Mononuclear cell (primary cell): Measurements from ENCODE around the gene AK2. TPM values are rescaled to one million over a fixed set of nuclear protein-coding genes. Genes with fewer than 3 reads are reported as not detected.

Experiments
- H3K27me3 ChIP-seq: 2 replicates; pipeline ENCODE4 v1.6.0; 2011; ENCODE audit warnings: low read length, control low read depth; ENCODE audit not compliant: insufficient read depth
- H3K4me1 ChIP-seq: 2 replicates; pipeline ENCODE4 v1.5.1; 2011; ENCODE audit warnings: mild to moderate bottlenecking, low read length, control low read depth; ENCODE audit not compliant: insufficient read depth
- H3K4me3 ChIP-seq: 2 replicates; pipeline ENCODE4 v1.5.1; 2011; ENCODE audit warnings: mild to moderate bottlenecking, low read length, moderate library complexity
- H3K9me3 ChIP-seq: 2 replicates; pipeline ENCODE4 v1.5.1; 2011; ENCODE audit warnings: low read depth, mild to moderate bottlenecking, control low read depth, low read length
- total RNA-seq: library from RNA; depleted of rRNA; stranded (reverse); fragments of >200 nt; gene quantifications from one replicate; pipeline ENCODE4 v1.2.3, GENCODE V29; 2012

The AK2 gene
- total RNA-seq, 1 donor, result 29.1 TPM

DNA sequence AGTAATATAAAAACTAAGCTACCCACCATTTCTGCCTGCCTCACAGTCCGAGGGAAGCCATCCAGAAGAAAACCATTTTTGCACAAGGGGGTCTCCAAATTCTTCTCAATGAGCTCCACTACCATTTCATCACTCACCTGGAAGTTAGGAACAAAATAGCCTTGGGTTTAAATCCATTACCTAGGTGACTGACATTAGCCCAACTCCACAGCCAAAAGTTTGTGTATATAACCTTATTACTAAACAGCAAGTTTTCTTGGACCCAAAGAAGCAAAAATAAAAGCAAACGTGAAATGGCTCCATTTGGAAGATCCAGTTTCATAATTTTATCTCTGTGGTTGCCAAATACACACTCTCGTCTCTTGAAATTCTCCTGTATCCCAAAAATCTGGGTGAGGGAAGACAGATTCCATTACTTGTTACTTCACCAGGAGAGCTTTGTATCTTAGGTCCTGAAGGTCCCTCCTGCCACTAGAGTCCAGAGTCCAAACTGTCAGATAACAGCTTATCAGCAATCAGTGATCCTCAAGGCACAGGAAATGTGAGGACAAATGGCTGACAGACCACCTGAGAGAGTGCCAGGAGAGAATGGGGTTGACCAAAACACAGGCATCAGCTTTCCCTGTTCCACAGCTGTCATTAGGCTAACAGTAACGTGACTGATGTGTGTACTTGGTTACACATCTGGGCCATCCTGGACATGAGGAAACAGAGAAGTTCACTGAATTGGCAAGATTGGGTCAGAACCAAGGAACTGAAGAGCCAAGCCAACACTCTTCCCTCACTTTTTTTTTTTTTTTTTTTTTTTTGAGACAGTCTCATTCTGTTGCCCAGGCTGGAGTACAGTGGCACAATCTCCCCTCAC, 14.9 kb downstream of the AK2 start:
- Histone ChIP-seq H3K9me3 (no peaks in the 10 kb centered on the region), H3K27me3 (no peaks in the 10 kb centered on the region), H3K4me1 (peaks cover 15% of the 10 kb centered on the region), H3K4me3 (no peak overlapping the region)

GRCh38 chr1:33018112-33018511, 18.6 kb downstream of the AK2 start:
- H3K4me1 ChIP-seq, result no peaks in the 10 kb centered on the region
- H3K4me3 ChIP-seq, result no peak overlapping the region

GRCh38 chr1:33017175-33017574, 19.5 kb downstream of the AK2 start:
- no peaks in the 10 kb centered on the region for H3K9me3 ChIP-seq

More at GRCh38 chr1:33018112-33018511, 18.6 kb downstream of the AK2 start:
- no peaks in the 10 kb centered on the region for H3K9me3 ChIP-seq
- H3K27me3 ChIP-seq, result no peaks in the 10 kb centered on the region

DNA sequence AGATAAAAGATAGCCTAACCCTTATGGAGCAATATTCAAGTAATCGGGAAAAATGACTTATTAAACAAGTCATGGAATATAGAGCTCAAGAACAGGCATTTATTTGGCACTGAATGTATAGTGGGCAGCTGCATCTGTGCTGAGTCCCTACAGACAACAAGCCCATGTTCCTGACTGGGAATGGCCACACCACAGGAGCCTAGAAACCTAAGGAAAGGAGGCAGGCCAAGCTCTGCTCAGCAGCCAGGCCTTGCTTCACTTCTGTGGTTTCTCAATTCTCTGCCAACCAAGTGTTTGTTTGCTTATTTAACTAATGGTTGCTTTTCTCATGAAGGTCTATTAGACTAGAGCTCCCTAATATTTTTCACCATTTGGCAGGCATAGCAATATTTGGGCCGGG, 21.5 kb downstream of the AK2 start:
- no peaks in the 10 kb centered on the region for H3K4me1 ChIP-seq
- H3K4me3 ChIP-seq, result no peak overlapping the region
- H3K27me3 ChIP-seq, result no peaks in the 10 kb centered on the region
- H3K9me3 ChIP-seq, result no peaks in the 10 kb centered on the region

More at GRCh38 chr1:33017175-33017574, 19.5 kb downstream of the AK2 start:
- Histone ChIP-seq H3K4me3 (no peak overlapping the region), H3K4me1 (no peaks in the 10 kb centered on the region), H3K27me3 (no peaks in the 10 kb centered on the region)

- Histone ChIP-seq H3K9me3 (no peaks in the 10 kb centered on the region), H3K4me3 (no peak overlapping the region), H3K27me3 (no peaks in the 10 kb centered on the region), H3K4me1 (peaks cover under 1% of the 10 kb centered on the region)
These were observed 22.1 kb downstream of the AK2 start for GRCh38 chr1:33014464-33015163.

DNA sequence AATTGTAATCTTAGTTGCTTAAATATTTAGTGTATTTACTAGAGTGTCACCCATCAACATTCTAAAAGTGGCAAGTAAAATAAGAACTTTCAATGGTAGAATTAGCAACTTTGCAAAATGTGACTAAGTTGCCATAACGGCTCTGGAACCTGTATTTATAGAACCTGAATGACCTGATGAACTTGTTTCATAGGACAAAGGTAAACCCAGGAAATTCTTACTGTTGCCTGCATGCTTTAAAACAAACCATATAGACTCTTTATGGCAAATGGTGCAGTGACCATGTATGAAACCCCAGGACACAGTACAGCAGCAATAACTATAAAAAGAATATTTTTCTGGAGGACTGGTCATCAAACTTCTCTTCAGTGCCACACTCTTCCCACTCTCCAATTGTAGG, 22.9 kb downstream of the AK2 start:
- Histone ChIP-seq H3K9me3 (no peaks in the 10 kb centered on the region), H3K4me3 (no peak overlapping the region), H3K4me1 (peaks cover 4% of the 10 kb centered on the region), H3K27me3 (no peaks in the 10 kb centered on the region)

- no peak overlapping the region for H3K4me3 ChIP-seq
- no peaks in the 10 kb centered on the region for H3K9me3 ChIP-seq
- peaks cover 7% of the 10 kb centered on the region for H3K4me1 ChIP-seq
- no peaks in the 10 kb centered on the region for H3K27me3 ChIP-seq
These were observed 24.5 kb downstream of the AK2 start for GRCh38 chr1:33012165-33012564.

DNA sequence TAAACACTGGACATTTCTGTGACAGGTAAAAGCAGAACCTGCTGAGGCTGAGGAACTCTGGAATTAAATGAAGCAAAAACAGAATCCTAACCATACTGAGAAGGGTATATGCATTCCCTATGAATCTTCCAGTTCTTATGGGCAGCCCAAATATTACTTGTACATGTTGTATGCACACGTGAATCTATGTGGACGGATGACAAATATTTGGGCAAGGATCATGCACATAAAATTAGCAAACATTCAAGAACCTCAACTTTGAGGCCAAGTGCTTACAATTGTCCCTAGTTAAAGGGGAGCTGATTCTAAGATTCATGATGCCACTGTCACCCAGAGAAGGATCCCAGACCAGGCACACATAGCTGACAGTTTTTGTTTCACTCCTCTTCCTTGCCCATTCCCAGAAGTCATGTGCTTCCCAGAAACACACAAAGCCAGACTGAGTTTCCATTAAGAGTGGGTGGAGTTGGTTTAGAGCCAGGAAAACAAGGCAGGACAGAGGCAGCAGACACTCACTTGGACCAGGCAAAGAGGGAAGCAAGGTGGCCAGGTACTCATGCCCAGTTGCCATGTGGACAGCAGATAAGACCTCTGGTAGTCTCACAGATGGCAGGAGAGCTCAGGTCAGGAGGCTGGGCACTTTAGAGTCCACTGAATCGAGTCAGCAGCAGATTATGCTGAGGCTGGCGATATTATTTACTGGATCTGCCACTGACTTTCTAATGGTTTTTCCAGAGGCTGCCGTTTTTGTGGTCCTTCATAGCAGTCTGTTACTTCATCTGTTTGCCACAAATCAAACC, 25.6 kb downstream of the AK2 start:
- H3K27me3 ChIP-seq, result no peaks in the 10 kb centered on the region
- peaks cover 13% of the 10 kb centered on the region for H3K4me1 ChIP-seq
- no peak overlapping the region for H3K4me3 ChIP-seq
- no peaks in the 10 kb centered on the region for H3K9me3 ChIP-seq

- Histone ChIP-seq H3K9me3 (no peaks in the 10 kb centered on the region), H3K4me3 (no peak overlapping the region), H3K27me3 (no peaks in the 10 kb centered on the region), H3K4me1 (peaks cover 15% of the 10 kb centered on the region)
These were observed 27.1 kb downstream of the AK2 start for GRCh38 chr1:33009561-33009960.

DNA sequence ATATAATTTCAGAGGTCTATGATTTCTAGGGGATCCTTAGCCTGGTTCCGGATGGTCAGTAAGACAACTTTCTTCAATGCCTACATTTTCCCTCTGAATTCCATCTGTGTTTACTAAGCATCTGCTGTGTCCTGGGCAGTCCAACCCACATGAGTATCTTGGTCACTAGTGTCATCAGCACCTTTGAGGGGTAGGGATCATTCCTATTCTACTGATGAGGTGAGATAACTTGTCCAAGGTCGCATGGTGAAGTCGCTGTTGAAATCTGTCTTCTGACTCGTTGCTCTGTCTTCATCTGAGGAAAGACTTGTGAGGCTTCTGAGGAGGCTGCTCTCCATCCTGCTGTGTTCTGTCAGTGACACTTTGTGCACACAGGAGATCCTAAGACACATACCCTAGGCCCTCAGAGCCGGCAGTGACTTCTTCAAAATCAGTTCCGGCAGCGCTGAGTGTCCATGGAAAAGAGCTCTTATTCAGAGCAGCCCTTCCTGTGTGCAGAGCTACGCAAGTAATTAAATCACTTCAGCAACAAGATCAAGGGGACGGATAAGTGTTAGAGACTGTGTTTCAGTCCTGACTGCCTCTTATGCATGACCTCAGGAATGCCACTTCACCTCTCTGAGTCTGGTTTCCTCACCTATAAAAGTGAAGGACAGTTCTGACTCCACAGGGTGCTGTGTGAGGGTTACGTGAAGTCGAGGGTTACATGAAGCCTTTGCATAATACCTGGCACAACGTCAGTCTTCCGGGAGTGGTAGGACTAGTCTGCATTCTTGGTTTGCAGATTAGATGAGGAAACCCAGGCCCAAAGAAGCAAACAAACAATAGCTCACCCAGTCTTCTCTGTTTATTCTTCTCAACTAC, 28.4 kb downstream of the AK2 start:
- Histone ChIP-seq H3K4me1 (peaks cover 15% of the 10 kb centered on the region), H3K9me3 (no peaks in the 10 kb centered on the region), H3K27me3 (no peaks in the 10 kb centered on the region), H3K4me3 (no peak overlapping the region)

- H3K4me3 ChIP-seq, result no peak overlapping the region
- no peaks in the 10 kb centered on the region for H3K9me3 ChIP-seq
- no peaks in the 10 kb centered on the region for H3K27me3 ChIP-seq
- H3K4me1 ChIP-seq, result peaks cover 15% of the 10 kb centered on the region
These were observed 29.3 kb downstream of the AK2 start for GRCh38 chr1:33007190-33008050.

DNA sequence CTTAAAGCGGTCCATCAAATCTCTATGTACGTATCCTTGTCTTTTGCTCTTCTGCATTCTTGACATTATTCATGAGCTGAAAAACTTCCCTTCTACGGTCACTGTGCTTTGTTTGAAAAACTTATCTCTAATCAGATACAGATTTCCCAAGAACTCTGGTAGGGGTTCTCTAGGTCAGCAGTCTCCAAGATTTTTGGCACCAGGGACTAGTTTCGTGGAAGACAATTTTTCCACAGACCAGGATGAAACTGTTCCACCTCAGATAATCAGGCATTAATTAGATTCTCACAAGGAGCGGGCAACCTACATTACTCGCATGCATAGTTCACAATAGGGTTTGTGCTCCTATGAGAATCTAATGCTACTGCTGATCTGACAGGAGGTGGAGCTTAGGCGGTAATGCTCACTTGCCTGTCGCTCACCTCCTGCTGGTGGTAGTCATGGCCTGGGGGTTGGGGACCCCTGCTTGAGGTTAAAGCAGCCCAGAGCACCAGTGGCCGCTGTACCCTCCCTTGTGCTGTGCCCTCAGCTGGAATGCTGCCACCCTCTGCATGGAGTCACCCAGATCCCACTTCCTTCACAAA, 30.8 kb downstream of the AK2 start:
- Histone ChIP-seq H3K4me1 (peaks cover 15% of the 10 kb centered on the region), H3K9me3 (no peaks in the 10 kb centered on the region), H3K27me3 (no peaks in the 10 kb centered on the region), H3K4me3 (no peak overlapping the region)

DNA sequence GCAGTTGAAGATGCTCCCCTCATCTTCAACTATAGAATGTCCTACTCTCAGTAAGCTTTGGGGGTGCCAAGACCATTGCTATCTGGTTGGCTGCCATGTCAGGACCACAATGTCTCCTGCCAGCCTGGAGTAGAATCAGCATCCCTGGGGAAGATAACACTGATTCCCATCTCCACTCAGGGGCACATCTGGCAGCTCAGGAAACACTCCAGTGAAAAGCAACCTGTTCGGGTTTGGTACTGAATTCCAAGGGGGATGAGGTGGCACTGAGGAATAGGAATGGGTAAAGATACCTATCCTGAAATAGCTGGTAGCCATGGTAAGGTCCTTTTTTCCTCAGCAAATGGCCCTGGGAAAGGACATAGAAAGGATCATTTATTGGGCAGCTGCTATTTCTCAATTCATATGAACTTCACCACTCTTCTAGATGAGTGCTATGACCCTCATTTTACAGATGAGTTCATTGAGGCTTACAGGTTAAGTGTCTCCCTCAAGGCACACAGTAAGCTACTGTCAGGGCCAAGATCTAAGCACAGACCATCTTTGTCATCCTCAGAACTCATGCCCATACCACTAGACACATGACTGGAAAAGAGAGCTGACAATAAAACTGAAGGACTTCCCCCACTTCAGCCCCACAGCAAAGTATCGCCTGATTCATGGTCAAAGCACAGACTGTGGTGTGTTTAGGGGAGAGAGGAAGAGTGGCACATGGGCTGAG, 31.4 kb downstream of the AK2 start:
- Histone ChIP-seq H3K4me3 (no peak overlapping the region), H3K9me3 (no peaks in the 10 kb centered on the region), H3K27me3 (no peaks in the 10 kb centered on the region), H3K4me1 (peaks cover 15% of the 10 kb centered on the region)
